ENCODE data around the gene SNAI1.

The SNAI1 gene

DNA sequence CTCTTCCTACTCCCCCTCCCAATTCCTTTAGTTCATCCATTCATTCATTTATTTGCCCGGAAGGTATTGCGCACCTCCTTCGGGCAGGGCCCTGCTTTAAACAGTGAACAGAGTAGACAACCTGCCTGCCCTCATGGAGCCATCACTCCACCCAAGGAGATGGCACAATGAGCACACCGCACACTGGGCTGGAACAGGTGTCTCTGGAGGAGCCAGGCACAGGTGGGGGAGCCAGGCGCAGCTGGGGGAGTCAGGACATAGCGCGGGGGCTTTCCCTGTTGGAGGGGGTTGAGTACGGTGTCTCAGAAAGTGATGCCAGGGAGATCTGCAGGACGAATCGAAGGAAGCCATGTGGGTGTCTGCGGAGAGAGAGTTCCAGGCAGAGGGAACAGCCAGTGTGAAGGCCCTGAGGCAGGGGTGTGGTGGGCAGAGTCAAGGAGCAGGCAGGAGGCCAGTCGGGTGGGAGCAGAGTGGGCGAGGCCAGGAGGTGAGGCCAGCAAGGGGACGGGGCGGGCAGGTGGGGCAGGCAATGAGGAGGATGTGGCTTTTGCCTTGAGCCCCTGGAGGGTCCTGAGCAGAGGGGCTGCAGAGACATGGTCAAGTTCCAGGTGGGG lies 46.4 kb downstream of the SNAI1 start:
- H3K79me2 ChIP-seq (ENCODE audit: insufficient read depth, low read length): no peaks in the 10 kb centered on the region
- no peaks in the 10 kb centered on the region for H3K9me3 ChIP-seq (ENCODE audit: insufficient read depth, low read length, severe bottlenecking)
- H3K4me2 ChIP-seq (ENCODE audit: insufficient read depth, low read length): no peak overlapping the region
- H3K9ac ChIP-seq (ENCODE audit: low read depth, low read length): no peak overlapping the region
- no peak overlapping the region for H3K4me3 ChIP-seq (ENCODE audit: low read depth in 1 of 2, low read length in 2 of 2)
- ATAC-seq (ENCODE audit: insufficient read depth, low read depth) (no peak), DNase-seq (no peak)
- H2AFZ ChIP-seq (ENCODE audit: low read depth, low read length): no peak overlapping the region
- no peaks in the 10 kb centered on the region for H3K4me1 ChIP-seq (ENCODE audit: insufficient read depth, low read length)
- no peaks in the 10 kb centered on the region for H3K36me3 ChIP-seq (ENCODE audit: insufficient read depth, low read length)
- H3K27me3 ChIP-seq (ENCODE audit: insufficient read depth, low read length, poor library complexity): no peaks in the 10 kb centered on the region
- peaks cover 3% of the 10 kb centered on the region; the same call in 1 of the 2 replicates for H4K20me1 ChIP-seq (ENCODE audit: insufficient read depth, low read length)
- TF ChIP-seq, protein P1, sequence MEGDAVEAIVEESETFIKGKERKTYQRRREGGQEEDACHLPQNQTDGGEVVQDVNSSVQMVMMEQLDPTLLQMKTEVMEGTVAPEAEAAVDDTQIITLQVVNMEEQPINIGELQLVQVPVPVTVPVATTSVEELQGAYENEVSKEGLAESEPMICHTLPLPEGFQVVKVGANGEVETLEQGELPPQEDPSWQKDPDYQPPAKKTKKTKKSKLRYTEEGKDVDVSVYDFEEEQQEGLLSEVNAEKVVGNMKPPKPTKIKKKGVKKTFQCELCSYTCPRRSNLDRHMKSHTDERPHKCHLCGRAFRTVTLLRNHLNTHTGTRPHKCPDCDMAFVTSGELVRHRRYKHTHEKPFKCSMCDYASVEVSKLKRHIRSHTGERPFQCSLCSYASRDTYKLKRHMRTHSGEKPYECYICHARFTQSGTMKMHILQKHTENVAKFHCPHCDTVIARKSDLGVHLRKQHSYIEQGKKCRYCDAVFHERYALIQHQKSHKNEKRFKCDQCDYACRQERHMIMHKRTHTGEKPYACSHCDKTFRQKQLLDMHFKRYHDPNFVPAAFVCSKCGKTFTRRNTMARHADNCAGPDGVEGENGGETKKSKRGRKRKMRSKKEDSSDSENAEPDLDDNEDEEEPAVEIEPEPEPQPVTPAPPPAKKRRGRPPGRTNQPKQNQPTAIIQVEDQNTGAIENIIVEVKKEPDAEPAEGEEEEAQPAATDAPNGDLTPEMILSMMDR (IDR thresholded peaks at IDR 0.05; ENCODE audit: borderline replicate concordance, extremely low read depth, low read length, poor library complexity, severe bottlenecking): no peak
- TF ChIP-seq EZH2 (IDR thresholded peaks at IDR 0.05; ENCODE audit: borderline replicate concordance, low read depth, low read length, severe bottlenecking): no peak
- H3K27ac ChIP-seq (ENCODE audit: low read length): no peak overlapping the region

DNA sequence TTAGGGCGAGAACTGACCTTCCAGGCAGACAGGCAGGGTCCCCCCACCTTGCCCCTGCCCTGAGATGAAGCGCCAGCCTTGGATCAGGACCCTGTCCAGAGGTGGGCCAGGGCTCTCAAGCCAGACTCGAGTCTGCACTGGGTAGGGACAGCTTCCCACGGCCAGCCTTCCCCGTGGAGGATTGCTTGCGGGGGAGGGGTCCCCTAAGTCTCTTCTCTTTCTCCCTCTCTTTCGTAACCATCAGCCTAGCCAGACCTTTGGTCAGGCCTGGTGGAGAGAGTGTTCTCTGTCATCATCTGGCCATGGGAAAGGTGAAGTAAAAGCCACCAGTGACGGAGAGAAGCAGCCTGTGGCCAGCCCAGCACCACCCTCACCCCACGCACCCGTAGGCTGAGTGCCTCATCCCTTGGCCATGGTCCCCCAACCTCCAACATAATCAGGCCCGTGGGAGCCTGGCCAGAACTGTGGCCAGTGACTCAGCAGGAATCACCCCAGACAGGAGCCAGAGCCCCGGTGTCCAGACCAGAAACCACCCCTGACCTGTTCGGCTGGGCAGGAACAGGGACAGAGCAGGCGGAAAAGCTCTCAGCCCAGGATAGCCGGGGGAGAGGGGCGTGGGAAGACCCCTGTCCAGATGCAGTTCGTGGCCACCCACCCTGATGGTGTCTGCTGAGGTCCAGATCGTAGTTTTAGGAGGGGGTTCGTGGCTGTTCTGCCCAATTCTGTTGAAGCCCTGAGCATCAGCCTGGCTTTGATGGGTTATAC lies 47.1 kb downstream of the SNAI1 start:
- H4K20me1 ChIP-seq (ENCODE audit: insufficient read depth, low read length): peaks cover 3% of the 10 kb centered on the region; the same call in 1 of the 2 replicates
- H3K79me2 ChIP-seq (ENCODE audit: insufficient read depth, low read length): no peaks in the 10 kb centered on the region
- no peaks in the 10 kb centered on the region for H3K36me3 ChIP-seq (ENCODE audit: insufficient read depth, low read length)
- H3K4me3 ChIP-seq (ENCODE audit: low read depth in 1 of 2, low read length in 2 of 2): no peak overlapping the region
- no peaks in the 10 kb centered on the region for H3K4me1 ChIP-seq (ENCODE audit: insufficient read depth, low read length)
- no peak overlapping the region for H3K27ac ChIP-seq (ENCODE audit: low read length)
- no peak for ATAC-seq (ENCODE audit: insufficient read depth, low read depth)
- DNase-seq: no peak
- no peak overlapping the region for H3K4me2 ChIP-seq (ENCODE audit: insufficient read depth, low read length)
- H3K9ac ChIP-seq (ENCODE audit: low read depth, low read length): no peak overlapping the region
- TF ChIP-seq EZH2 (IDR thresholded peaks at IDR 0.05; ENCODE audit: borderline replicate concordance, low read depth, low read length, severe bottlenecking): no peak
- TF ChIP-seq, protein P1 (IDR thresholded peaks at IDR 0.05; ENCODE audit: borderline replicate concordance, extremely low read depth, low read length, poor library complexity, severe bottlenecking): no peak
- no peaks in the 10 kb centered on the region for H3K27me3 ChIP-seq (ENCODE audit: insufficient read depth, low read length, poor library complexity)
- no peak overlapping the region for H2AFZ ChIP-seq (ENCODE audit: low read depth, low read length)
- no peaks in the 10 kb centered on the region for H3K9me3 ChIP-seq (ENCODE audit: insufficient read depth, low read length, severe bottlenecking)

DNA sequence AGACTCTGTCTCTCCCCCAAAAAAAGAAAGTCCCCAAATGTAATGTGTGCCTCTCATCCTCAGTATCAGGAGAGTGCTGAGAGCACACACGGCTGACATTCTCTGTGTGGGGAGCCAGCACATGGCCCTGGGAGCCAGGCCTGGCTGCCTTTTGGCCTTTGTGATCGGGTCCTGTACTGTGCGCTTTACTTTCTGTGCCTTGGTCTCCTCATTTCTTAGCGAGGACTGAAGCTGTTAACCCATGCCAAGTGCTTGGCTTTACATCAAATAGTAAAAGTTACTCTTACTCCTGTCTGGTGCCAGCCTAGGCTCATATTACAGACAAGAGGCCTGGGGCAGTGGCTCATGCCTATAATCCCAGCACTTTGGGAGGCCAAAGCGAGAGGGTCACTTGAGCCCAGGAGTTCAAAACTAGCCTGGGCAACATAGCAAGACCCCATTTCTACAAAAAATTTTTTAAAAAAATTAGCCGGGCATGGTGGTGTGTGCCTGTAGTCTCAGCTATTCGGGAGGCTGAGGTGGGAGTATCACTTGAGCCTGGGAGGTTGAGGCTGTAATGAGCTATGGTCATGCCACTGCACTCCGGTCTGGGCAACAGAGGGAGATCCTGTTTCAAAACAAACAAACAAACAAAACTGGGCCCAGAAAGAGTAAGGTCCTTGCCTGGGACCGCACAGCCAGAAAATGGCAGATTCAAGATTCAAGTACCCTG lies 50.3 kb downstream of the SNAI1 start:
- no peak overlapping the region for H3K9ac ChIP-seq (ENCODE audit: low read depth, low read length)
- no peaks in the 10 kb centered on the region for H3K79me2 ChIP-seq (ENCODE audit: insufficient read depth, low read length)
- TF ChIP-seq, protein P1 (IDR thresholded peaks at IDR 0.05; ENCODE audit: borderline replicate concordance, extremely low read depth, low read length, poor library complexity, severe bottlenecking): no peak
- no peak for TF ChIP-seq EZH2 (IDR thresholded peaks at IDR 0.05; ENCODE audit: borderline replicate concordance, low read depth, low read length, severe bottlenecking)
- peaks cover 7% of the 10 kb centered on the region; the same call in 1 of the 2 replicates for H4K20me1 ChIP-seq (ENCODE audit: insufficient read depth, low read length)
- ATAC-seq (ENCODE audit: insufficient read depth, low read depth): no peak
- H3K9me3 ChIP-seq (ENCODE audit: insufficient read depth, low read length, severe bottlenecking): no peaks in the 10 kb centered on the region
- no peak overlapping the region for H3K27ac ChIP-seq (ENCODE audit: low read length)
- H2AFZ ChIP-seq (ENCODE audit: low read depth, low read length): no peak overlapping the region
- H3K27me3 ChIP-seq (ENCODE audit: insufficient read depth, low read length, poor library complexity): peaks cover 5% of the 10 kb centered on the region
- no peak overlapping the region for H3K4me3 ChIP-seq (ENCODE audit: low read depth in 1 of 2, low read length in 2 of 2)
- no peaks in the 10 kb centered on the region for H3K4me1 ChIP-seq (ENCODE audit: insufficient read depth, low read length)
- no peak for DNase-seq
- no peak overlapping the region for H3K4me2 ChIP-seq (ENCODE audit: insufficient read depth, low read length)
- no peaks in the 10 kb centered on the region for H3K36me3 ChIP-seq (ENCODE audit: insufficient read depth, low read length)

All from DND-41 (cell line).